ENCODE measurements around the gene CYTH1. TPM values are rescaled to one million over a fixed set of nuclear protein-coding genes. Genes with fewer than 3 reads are reported as not detected.

CYTH1 gene
- total and polyA plus RNA-seq, 10 of the 15 experiments (the other 5 are each of a cell fraction or from before 2014, with no cell fraction given), result 6.6 to 188 (median 145) TPM

DNA sequence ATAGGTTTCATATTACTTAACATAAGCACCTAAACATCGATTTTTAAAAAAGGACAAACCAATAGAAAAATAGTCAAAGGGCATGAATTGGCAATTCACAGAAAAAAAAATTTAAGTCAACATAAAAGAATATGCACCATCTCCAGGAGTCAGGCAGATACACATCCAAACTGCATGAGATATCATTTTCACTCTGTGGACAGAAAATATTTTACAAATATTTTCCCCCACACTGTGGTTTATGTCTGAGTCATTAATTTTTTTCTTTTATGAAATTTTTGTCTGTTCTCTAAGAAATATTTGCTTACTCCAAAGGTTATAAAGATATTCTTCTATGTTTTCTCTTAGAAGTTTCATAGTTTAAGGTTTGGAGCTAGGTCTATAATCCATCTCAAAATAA is 130.5 kb downstream of the CYTH1 start:
- WGBS (ENCODE audit: insufficient coverage, insufficient replicate concordance, low lambda C conversion rate, missing lambda C conversion rate), result 9% methylated on average over 1 of the region's 1 CpG
- FAIRE-seq (no peak), ATAC-seq (no peak), DNase-seq (ENCODE audit: low read depth, low spot score) (no peak)
- Histone ChIP-seq H3K27ac (ENCODE audit: control insufficient read depth, insufficient read depth) (no peak overlapping the region), H4K20me1 (ENCODE audit: control insufficient read depth, insufficient read depth) (no peaks in the 10 kb centered on the region), H3K4me1 (ENCODE audit: control insufficient read depth, insufficient read depth, low read length) (peaks cover 5% of the 10 kb centered on the region), H3K27me3 (replicated peaks in 1 of 2; ENCODE audit: control insufficient read depth in 2 of 2, insufficient read depth in 2 of 2, low read length in 1 of 2) (no peaks in the 10 kb centered on the region), H3K79me2 (ENCODE audit: control insufficient read depth, insufficient read depth, low read length) (no peaks in the 10 kb centered on the region), H3K9ac (ENCODE audit: control insufficient read depth, insufficient read depth, low read length) (no peak overlapping the region), H3K4me2 (ENCODE audit: control insufficient read depth, insufficient read depth) (no peak overlapping the region), H3K36me3 (ENCODE audit: control insufficient read depth in 2 of 2, insufficient read depth in 2 of 2, low read length in 1 of 2) (no peaks in the 10 kb centered on the region), H3K4me3 (no peak overlapping the region), H2AFZ (ENCODE audit: control insufficient read depth, low read depth, low read length) (no peak overlapping the region), H3K9me3 (replicated peaks; ENCODE audit: control insufficient read depth, insufficient read depth, low read length) (peaks cover 7% of the 10 kb centered on the region)
- TF ChIP-seq KLF5 (IDR thresholded peaks at IDR 0.05; ENCODE audit: partially characterized antibody) (no peak), YBX1 (IDR thresholded peaks at IDR 0.05) (no peak), MEF2A (IDR thresholded peaks at IDR 0.05; ENCODE audit: insufficient read depth, low read depth, low read length) (no peak), GATAD2B (conservative IDR thresholded peaks at IDR 0.05; ENCODE audit: low read depth) (no peak), CEBPB (IDR thresholded peaks at IDR 0.05; ENCODE audit: borderline replicate concordance in 1 of 2, low read depth in 2 of 2, low read length in 2 of 2) (no peak), RB1 (IDR thresholded peaks at IDR 0.05; ENCODE audit: borderline replicate concordance) (no peak), ZNF217 (IDR thresholded peaks at IDR 0.05) (no peak), GABPA (IDR thresholded peaks at IDR 0.05; ENCODE audit: low read depth) (no peak), TCF7 (IDR thresholded peaks at IDR 0.05; ENCODE audit: borderline replicate concordance) (no peak), NFYB (IDR thresholded peaks at IDR 0.05; ENCODE audit: insufficient read depth, low read depth, low read length) (no peak), CHD1 (IDR thresholded peaks at IDR 0.05; ENCODE audit: low read depth, low read length) (no peak), ZSCAN29 (IDR thresholded peaks at IDR 0.05) (no peak), RELA (IDR thresholded peaks at IDR 0.05; ENCODE audit: borderline replicate concordance, partially characterized antibody) (no peak), RAD21 (IDR thresholded peaks at IDR 0.05; ENCODE audit: insufficient read depth, low read depth, low read length) (no peak), SPI1 (IDR thresholded peaks at IDR 0.05; ENCODE audit: borderline replicate concordance, insufficient read depth, low read depth, low read length) (no peak)
- TF ChIP-seq, protein P1, sequence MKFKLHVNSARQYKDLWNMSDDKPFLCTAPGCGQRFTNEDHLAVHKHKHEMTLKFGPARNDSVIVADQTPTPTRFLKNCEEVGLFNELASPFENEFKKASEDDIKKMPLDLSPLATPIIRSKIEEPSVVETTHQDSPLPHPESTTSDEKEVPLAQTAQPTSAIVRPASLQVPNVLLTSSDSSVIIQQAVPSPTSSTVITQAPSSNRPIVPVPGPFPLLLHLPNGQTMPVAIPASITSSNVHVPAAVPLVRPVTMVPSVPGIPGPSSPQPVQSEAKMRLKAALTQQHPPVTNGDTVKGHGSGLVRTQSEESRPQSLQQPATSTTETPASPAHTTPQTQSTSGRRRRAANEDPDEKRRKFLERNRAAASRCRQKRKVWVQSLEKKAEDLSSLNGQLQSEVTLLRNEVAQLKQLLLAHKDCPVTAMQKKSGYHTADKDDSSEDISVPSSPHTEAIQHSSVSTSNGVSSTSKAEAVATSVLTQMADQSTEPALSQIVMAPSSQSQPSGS (IDR thresholded peaks at IDR 0.05; ENCODE audit: low read length), result no peak
- TF ChIP-seq, protein P2, sequence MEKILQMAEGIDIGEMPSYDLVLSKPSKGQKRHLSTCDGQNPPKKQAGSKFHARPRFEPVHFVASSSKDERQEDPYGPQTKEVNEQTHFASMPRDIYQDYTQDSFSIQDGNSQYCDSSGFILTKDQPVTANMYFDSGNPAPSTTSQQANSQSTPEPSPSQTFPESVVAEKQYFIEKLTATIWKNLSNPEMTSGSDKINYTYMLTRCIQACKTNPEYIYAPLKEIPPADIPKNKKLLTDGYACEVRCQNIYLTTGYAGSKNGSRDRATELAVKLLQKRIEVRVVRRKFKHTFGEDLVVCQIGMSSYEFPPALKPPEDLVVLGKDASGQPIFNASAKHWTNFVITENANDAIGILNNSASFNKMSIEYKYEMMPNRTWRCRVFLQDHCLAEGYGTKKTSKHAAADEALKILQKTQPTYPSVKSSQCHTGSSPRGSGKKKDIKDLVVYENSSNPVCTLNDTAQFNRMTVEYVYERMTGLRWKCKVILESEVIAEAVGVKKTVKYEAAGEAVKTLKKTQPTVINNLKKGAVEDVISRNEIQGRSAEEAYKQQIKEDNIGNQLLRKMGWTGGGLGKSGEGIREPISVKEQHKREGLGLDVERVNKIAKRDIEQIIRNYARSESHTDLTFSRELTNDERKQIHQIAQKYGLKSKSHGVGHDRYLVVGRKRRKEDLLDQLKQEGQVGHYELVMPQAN (conservative IDR thresholded peaks at IDR 0.05), result no peak
- TF ChIP-seq, protein P3, sequence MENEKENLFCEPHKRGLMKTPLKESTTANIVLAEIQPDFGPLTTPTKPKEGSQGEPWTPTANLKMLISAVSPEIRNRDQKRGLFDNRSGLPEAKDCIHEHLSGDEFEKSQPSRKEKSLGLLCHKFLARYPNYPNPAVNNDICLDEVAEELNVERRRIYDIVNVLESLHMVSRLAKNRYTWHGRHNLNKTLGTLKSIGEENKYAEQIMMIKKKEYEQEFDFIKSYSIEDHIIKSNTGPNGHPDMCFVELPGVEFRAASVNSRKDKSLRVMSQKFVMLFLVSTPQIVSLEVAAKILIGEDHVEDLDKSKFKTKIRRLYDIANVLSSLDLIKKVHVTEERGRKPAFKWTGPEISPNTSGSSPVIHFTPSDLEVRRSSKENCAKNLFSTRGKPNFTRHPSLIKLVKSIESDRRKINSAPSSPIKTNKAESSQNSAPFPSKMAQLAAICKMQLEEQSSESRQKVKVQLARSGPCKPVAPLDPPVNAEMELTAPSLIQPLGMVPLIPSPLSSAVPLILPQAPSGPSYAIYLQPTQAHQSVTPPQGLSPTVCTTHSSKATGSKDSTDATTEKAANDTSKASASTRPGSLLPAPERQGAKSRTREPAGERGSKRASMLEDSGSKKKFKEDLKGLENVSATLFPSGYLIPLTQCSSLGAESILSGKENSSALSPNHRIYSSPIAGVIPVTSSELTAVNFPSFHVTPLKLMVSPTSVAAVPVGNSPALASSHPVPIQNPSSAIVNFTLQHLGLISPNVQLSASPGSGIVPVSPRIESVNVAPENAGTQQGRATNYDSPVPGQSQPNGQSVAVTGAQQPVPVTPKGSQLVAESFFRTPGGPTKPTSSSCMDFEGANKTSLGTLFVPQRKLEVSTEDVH (IDR thresholded peaks at IDR 0.05; ENCODE audit: low read depth, partially characterized antibody), result no peak
- in situ Hi-C loops (cut with MboI) (no loop called here), intact Hi-C loops (cut with micrococcal nuclease; ENCODE audit: unreplicated experiment) (no loop called here)
- ChIA-PET POLR2A (no interaction called here), RAD21 (ENCODE audit: unreplicated experiment) (no interaction called here), CTCF (no interaction called here), SMC1A (ENCODE audit: uncharacterized antibody, unreplicated experiment) (no interaction called here)
- no TSS peak for BruUV-seq (replicated peaks)

Data from GM12878 (cell line).